Ishikawa (cell line): ENCODE data around the gene DNAJA4.

Source experiments
- CEBPB ChIP-seq: IDR thresholded peaks from 2 replicates; pipeline ENCODE4 v1.6.1; 2012
- CREB1 ChIP-seq: IDR thresholded peaks from 2 replicates; pipeline ENCODE4 v1.6.1; 2012; ENCODE audit warnings: low read depth
- EGR1 ChIP-seq: IDR thresholded peaks from 2 replicates; pipeline ENCODE4 v1.6.1; 2012
- EP300 ChIP-seq: IDR thresholded peaks from 2 replicates; pipeline ENCODE4 v1.6.1; 2012; ENCODE audit warnings: borderline replicate concordance
- FOXM1 ChIP-seq: IDR thresholded peaks from 2 replicates; pipeline ENCODE4 v1.6.1; 2012; ENCODE audit warnings: low read depth, borderline replicate concordance
- MAX ChIP-seq: IDR thresholded peaks from 2 replicates; pipeline ENCODE4 v1.6.1; 2012
- NFIC ChIP-seq: IDR thresholded peaks from 2 replicates; pipeline ENCODE4 v1.6.1; 2012
- RAD21 ChIP-seq: IDR thresholded peaks from 2 replicates; pipeline ENCODE4 v1.6.1; 2012; ENCODE audit warnings: low read depth
- TAF1 ChIP-seq: IDR thresholded peaks from 2 replicates; pipeline ENCODE4 v1.6.1; 2012; ENCODE audit warnings: low read depth, mild to moderate bottlenecking
- TEAD4 ChIP-seq: IDR thresholded peaks from 2 replicates; pipeline ENCODE4 v1.6.1; 2012
- YY1 ChIP-seq: IDR thresholded peaks from 2 replicates; pipeline ENCODE4 v1.6.1; 2012; ENCODE audit warnings: low read depth
- ZBTB7A ChIP-seq: IDR thresholded peaks from 2 replicates; pipeline ENCODE4 v1.6.1; 2012; ENCODE audit warnings: low read depth
- TF ChIP-seq, protein P1 (sequence below): IDR thresholded peaks from 2 replicates; pipeline ENCODE4 v1.6.1; 2012; ENCODE audit warnings: low read depth, mild to moderate bottlenecking
- TF ChIP-seq, protein P2 (sequence below): IDR thresholded peaks from 2 replicates; pipeline ENCODE4 v1.6.1; 2012

- TF ChIP-seq TAF1 (no peak), CREB1 (no peak), TEAD4 (no peak), MAX (no peak), CEBPB (no peak), ZBTB7A (no peak), YY1 (no peak), EP300 (no peak), EGR1 (no peak), FOXM1 (no peak), RAD21 (no peak), NFIC (no peak)
- TF ChIP-seq, protein P1, sequence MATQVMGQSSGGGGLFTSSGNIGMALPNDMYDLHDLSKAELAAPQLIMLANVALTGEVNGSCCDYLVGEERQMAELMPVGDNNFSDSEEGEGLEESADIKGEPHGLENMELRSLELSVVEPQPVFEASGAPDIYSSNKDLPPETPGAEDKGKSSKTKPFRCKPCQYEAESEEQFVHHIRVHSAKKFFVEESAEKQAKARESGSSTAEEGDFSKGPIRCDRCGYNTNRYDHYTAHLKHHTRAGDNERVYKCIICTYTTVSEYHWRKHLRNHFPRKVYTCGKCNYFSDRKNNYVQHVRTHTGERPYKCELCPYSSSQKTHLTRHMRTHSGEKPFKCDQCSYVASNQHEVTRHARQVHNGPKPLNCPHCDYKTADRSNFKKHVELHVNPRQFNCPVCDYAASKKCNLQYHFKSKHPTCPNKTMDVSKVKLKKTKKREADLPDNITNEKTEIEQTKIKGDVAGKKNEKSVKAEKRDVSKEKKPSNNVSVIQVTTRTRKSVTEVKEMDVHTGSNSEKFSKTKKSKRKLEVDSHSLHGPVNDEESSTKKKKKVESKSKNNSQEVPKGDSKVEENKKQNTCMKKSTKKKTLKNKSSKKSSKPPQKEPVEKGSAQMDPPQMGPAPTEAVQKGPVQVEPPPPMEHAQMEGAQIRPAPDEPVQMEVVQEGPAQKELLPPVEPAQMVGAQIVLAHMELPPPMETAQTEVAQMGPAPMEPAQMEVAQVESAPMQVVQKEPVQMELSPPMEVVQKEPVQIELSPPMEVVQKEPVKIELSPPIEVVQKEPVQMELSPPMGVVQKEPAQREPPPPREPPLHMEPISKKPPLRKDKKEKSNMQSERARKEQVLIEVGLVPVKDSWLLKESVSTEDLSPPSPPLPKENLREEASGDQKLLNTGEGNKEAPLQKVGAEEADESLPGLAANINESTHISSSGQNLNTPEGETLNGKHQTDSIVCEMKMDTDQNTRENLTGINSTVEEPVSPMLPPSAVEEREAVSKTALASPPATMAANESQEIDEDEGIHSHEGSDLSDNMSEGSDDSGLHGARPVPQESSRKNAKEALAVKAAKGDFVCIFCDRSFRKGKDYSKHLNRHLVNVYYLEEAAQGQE, result no peak
- TF ChIP-seq, protein P2, sequence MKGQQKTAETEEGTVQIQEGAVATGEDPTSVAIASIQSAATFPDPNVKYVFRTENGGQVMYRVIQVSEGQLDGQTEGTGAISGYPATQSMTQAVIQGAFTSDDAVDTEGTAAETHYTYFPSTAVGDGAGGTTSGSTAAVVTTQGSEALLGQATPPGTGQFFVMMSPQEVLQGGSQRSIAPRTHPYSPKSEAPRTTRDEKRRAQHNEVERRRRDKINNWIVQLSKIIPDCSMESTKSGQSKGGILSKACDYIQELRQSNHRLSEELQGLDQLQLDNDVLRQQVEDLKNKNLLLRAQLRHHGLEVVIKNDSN, result no peak
Measured at GRCh38 chr15:78264304-78265136, at the start of gene DNAJA4.
